T47D (cell line): ENCODE measurements around the gene TTLL7.

Experiments used
- DNase-seq, 2 experiments: peaks; one replicate each; pipeline versions ENCODE4 v3.0.0 to v3.0.0-alpha.2; 2011 to 2012; ENCODE audit warnings: low read depth in 1 of 2, low spot score in 1 of 2
- JUND ChIP-seq: IDR thresholded peaks from 2 replicates; pipeline ENCODE4 v1.6.1; 2012; ENCODE audit warnings: low read depth
- in situ Hi-C: cut with HindIII; loops from 2 replicates; pipeline ENCODE4 v1.10.0; 2016; ENCODE audit warnings: low sequenced_read_pairs, low pct_unique_long_range_greater_than_20kb

The TTLL7 gene

GRCh38 chr1:83912876-83913275 is 86.1 kb downstream of the TTLL7 start:
- TF ChIP-seq JUND: no peak
- DNase-seq: no peak
- in situ Hi-C loops: no loop called here

- no peak for DNase-seq
- no peak for TF ChIP-seq JUND
- in situ Hi-C loops: no loop called here
These were observed 88.5 kb downstream of the TTLL7 start for GRCh38 chr1:83910461-83910860.

GRCh38 chr1:83909687-83910086 is 89.2 kb downstream of the TTLL7 start:
- TF ChIP-seq JUND: no peak
- no peak for DNase-seq
- in situ Hi-C loops: no loop called here

DNA sequence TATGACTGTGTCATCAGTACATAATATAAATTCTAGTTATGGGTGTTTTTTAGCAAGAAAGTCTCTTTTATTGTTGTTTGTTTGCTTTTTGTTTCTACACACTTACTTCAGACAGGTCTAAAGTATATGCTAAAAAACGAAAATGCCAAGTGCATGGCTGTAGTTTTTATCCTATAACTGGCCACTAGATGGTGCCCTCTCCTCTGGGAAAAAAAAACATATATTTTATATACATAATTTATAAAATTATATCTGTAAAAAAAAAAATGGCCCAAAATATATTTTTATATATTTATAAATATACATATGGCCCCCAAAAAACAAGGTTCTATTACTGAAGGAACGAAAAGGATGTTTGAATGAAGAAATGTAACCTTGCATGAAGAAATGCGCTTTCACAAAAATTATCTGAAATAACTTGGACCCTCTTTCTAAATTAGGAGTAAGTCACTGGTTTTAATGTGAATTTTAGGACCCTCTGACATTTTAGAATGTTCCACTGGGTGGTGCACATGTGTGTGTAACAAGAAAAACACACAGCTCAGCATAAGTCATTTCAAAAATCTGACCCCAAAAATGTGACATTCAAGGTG is 93.5 kb downstream of the TTLL7 start:
- TF ChIP-seq JUND: no peak
- in situ Hi-C loops: no loop called here
- peak in 1 of 2 experiments; percentile 20 for DNase-seq

DNA sequence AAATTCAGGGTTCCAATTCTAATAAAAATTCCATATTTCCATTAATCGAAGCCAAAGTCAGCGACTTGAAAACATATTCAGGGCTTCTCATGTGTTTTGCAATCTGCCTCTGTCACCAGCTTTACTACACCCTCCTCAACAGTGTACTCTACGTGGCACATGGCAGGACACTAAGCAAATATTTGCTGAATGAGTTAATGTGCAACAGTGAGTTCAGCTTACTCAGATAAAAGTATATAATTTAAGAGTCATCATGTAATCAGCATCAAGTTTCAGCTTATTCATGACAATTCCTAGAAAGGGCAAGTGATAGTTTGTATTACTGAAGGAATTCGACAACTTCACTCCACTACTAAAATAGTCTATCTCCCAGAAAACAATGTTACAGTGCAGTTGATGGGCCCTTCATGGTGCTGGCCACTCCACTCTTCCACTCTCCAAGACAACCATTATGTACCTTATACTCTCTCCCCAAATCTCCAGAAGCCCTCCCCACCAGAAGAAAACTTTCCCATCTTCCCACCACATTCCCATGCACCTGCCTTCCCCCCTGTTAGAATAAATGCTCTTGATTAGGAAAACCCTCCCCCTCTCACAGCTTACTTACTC is 97.3 kb downstream of the TTLL7 start:
- in situ Hi-C loops: no loop called here
- TF ChIP-seq JUND: no peak
- peak in 1 of 2 experiments; percentile 34 for DNase-seq

DNA sequence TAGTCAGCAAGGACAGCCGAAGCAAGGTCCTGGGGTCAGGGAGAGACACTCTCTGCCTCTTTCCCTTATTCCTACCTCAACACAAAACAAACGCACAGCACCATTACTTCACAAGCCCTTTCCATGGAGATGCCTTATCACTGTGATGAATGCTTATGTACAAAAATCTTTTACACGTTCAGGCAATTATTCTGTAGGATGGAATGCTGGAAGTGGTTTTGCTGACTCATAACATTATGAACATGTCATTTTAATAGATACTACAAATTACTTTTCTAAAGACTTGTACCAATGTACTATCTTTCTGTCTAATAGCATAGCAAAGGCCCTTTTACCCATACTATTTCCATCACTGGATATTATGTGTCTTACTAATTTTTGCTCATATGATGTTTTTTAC is 98.4 kb downstream of the TTLL7 start:
- no peak for DNase-seq
- in situ Hi-C loops: no loop called here

DNA sequence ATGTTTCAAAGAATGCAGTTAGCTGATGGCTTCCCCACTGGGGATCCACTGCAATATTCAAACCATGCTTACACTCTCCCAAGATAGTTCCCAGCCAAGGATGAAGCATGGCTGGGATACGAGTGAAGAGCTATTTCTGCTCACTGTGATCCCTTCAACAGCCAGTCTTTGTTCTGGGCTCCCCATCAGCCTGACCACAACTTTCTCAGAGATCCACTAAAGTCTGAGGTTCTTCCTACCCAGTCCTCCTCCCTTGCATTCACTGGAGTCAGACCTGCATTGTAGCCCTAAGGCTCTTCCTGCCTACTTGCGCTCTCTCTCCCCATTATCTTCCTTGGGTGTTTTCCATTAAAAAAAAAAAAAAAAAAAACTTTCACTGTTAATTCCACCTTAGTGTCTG is 101.4 kb downstream of the TTLL7 start:
- DNase-seq: no peak
- in situ Hi-C loops: no loop called here
- no peak for TF ChIP-seq JUND

More for the DNA sequence above, 98.4 kb downstream of the TTLL7 start:
- TF ChIP-seq JUND: no peak

GRCh38 chr1:83896299-83896698 is 102.6 kb downstream of the TTLL7 start:
- no peak for TF ChIP-seq JUND
- no peak for DNase-seq
- in situ Hi-C loops: no loop called here

GRCh38 chr1:83889707-83890106 is 109.2 kb downstream of the TTLL7 start:
- TF ChIP-seq JUND: no peak
- DNase-seq: no peak
- in situ Hi-C loops: no loop called here

- DNase-seq: no peak
- TF ChIP-seq JUND: no peak
- in situ Hi-C loops: no loop called here
These were observed 111.4 kb downstream of the TTLL7 start for GRCh38 chr1:83887483-83887882.

- no peak for DNase-seq
- no peak for TF ChIP-seq JUND
- in situ Hi-C loops: no loop called here
These were observed 115.0 kb downstream of the TTLL7 start for GRCh38 chr1:83883979-83884378.

GRCh38 chr1:83882906-83883305 is 116.0 kb downstream of the TTLL7 start:
- DNase-seq: peak; percentile 3 to 76
- in situ Hi-C loops: no loop called here
- TF ChIP-seq JUND: no peak

DNA sequence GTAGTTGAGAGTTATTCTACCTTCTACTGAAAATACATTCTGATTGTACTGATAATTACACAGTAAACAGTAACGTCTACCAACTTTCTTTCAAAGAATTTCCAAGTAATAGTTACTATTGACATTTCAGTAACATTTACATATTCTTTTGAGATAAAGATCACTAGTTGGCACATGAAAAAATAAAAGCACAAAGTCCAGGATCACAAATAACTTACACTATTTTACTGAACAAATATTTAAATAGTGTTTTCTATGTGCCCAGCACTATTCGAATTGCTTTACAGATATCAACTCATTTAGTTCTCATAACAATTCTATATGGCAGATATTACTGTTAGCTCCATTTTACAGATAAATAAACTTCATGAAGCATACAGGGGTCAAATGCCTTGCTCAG is 126.4 kb downstream of the TTLL7 start:
- in situ Hi-C loops: no loop called here
- no peak for DNase-seq
- no peak for TF ChIP-seq JUND

DNA sequence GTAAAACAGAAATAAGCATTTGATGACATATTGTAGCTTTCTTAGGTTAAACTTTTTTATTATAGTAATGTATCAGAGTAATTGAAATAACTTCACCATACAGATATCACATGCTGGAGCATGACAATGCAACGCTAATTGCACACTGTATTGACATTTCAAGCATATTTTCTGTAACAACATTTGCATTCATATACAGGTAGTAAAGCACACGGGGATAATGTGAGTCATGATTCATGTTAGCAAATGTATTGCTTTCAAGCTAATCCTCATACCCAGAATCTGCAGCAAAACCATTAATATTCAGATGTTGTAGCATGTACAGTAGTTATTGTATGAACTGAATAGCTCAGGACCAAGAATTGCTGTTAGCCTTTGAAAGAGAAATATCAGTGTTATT is 133.9 kb downstream of the TTLL7 start:
- no peak for DNase-seq
- in situ Hi-C loops: no loop called here
- no peak for TF ChIP-seq JUND
